Colonic mucosa (tissue), 4 donors: ENCODE measurements around the gene CD79B. TPM values are rescaled to one million over a fixed set of nuclear protein-coding genes. Genes with fewer than 3 reads are reported as not detected.
A peak's percentile ranks its signal among the peaks of the same experiment; 100 is the strongest.

Source experiments
- DNase-seq: peaks from one replicate; pipeline ENCODE4 v3.0.0-alpha.2; 2020
- H3K27ac ChIP-seq: fragments of 200-600 bp; one replicate; pipeline ENCODE4 v1.8.0; 2021
- H3K27me3 ChIP-seq: fragments of 200-600 bp; one replicate; pipeline ENCODE4 v1.8.0; 2021
- H3K36me3 ChIP-seq: fragments of 200-600 bp; one replicate; pipeline ENCODE4 v1.8.0; 2021
- H3K4me1 ChIP-seq: fragments of 200-600 bp; one replicate; pipeline ENCODE4 v1.8.0; 2021; ENCODE audit warnings: mild to moderate bottlenecking
- H3K4me3 ChIP-seq: fragments of 200-600 bp; one replicate; pipeline ENCODE4 v1.8.0; 2021
- H3K9ac ChIP-seq, 2 donors: one replicate each; pipeline ENCODE4 v1.7.0; 2013; ENCODE audit warnings: control low read depth in 2 of 2, low read depth in 2 of 2, low read length in 2 of 2
- H3K9me3 ChIP-seq: fragments of 200-600 bp; one replicate; pipeline ENCODE4 v1.8.0; 2021
- intact Hi-C: fragments of 100-400 bp; cut with DNase I; formaldehyde crosslinking; loops from one replicate; pipeline ENCODE4 v1.14.1; 2022
- total RNA-seq, 2 donors: library from RNA; stranded (reverse); fragmentation: NEBNext Ultra II Directional in 1 of 2; extraction: Animal tissue kit (Norgen Biotek cat#: 25700) in 1 of 2; gene quantifications; one replicate each; pipeline ENCODE4 v1.2.1, GENCODE V29; 2021
- TF ChIP-seq, protein P1 (sequence below): fragments of 200-600 bp; IDR thresholded peaks from one replicate; pipeline ENCODE4 v1.8.0; 2022; ENCODE audit warnings: antibody characterized with exemption, mild to moderate bottlenecking
- donor health status: healthy.
- donor health status: DM: no; HTN: no; CAD: no.
- donor health status: DM: no; HTN: no; CAD: no.

The CD79B gene
- total RNA-seq, 2 donors from 2014 or later: 1.5 to 1.7 TPM

DNA sequence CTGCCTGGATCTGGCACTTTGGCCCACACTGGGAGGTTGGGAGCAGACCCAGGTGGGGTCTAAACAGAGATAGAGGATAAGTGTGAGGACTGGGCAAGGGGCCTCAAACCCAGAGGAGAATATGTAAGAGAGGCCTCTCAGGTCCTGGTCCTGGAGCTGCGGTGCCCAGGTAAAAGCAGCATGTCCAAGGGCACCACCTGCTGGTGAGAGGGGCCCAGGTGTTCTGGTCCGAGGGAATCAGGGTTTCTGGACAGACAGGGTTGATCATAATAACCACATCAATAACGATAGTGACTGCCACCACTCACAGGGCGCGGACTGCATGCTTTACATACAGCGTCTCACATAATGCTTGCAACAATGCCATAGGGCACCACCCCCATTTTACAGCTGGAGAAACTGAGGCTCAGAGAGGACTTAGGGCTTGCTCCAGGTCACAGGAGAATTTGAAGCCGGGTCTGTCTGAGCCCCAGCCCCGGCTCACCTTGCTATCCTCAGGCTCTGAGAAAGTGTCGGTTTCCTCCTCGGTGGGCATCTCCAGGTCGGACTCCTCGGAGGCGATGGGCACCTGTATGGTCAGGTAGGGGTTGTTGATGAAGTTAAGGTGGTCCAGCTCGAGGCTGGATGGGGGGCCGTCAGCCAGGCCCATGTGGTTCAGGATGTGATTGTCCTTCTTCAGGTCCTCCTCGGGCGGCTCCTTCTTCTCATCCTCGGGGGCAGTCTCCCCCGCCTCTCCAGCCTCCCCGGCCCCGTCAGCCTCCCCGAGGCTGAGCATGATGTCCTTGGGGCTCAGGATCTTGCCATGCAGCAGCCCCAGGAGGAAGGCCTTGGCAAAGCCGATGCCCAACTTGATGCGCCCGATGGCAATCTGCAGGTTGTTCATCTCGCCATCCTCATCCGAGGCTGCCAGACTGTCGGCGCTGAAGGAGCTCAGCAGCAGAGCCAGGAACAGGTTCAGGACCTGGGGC lies 19.1 kb upstream of the CD79B start:
- TF ChIP-seq, protein P1, sequence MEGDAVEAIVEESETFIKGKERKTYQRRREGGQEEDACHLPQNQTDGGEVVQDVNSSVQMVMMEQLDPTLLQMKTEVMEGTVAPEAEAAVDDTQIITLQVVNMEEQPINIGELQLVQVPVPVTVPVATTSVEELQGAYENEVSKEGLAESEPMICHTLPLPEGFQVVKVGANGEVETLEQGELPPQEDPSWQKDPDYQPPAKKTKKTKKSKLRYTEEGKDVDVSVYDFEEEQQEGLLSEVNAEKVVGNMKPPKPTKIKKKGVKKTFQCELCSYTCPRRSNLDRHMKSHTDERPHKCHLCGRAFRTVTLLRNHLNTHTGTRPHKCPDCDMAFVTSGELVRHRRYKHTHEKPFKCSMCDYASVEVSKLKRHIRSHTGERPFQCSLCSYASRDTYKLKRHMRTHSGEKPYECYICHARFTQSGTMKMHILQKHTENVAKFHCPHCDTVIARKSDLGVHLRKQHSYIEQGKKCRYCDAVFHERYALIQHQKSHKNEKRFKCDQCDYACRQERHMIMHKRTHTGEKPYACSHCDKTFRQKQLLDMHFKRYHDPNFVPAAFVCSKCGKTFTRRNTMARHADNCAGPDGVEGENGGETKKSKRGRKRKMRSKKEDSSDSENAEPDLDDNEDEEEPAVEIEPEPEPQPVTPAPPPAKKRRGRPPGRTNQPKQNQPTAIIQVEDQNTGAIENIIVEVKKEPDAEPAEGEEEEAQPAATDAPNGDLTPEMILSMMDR: peak; percentile 51
- H3K9me3 ChIP-seq: no peaks in the 10 kb centered on the region
- H3K27ac ChIP-seq: no peak overlapping the region
- no peaks in the 10 kb centered on the region for H3K4me1 ChIP-seq
- no peak overlapping the region for H3K4me3 ChIP-seq
- no peak overlapping the region for H3K9ac ChIP-seq
- H3K36me3 ChIP-seq: no peaks in the 10 kb centered on the region
- no peaks in the 10 kb centered on the region for H3K27me3 ChIP-seq
- intact Hi-C loops: no loop called here
- DNase-seq: peak; percentile 68

DNA sequence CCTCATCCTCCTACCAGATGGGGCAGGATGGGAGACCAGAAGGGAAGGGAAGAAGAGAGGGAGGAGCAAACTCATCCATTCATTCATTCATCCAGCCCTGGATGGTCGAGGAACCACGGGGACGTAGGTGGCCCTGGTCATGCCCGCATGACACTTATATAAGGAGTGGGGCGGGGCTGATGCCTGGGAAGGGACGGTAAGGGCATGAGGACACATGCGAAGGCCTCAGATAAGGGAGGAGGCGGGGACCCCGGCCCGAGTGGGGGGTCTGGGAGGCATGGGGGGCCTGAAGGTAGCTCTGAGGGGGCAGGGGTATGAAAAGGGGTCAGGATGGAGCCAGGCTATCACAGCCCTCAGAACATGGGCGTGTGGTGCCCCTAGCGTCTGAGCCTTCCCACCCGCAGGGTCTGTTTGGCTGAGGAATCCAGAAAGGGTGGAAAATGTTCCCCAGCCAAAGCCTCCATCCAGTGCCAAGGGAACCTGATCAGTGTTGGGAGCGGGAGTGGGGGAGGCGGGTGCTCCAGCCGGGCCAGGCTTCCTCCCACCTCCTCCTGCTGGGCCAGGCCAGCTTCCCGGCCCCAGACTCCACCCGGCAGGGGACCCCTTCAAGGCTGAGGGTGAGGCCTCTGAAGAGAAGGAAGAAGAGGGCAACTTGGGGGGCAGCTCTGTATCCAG lies 17.6 kb upstream of the CD79B start:
- Histone ChIP-seq H3K27me3 (no peaks in the 10 kb centered on the region), H3K36me3 (no peaks in the 10 kb centered on the region), H3K9me3 (no peaks in the 10 kb centered on the region), H3K4me3 (no peak overlapping the region), H3K27ac (no peak overlapping the region), H3K9ac (no peak overlapping the region), H3K4me1 (no peaks in the 10 kb centered on the region)
- intact Hi-C loops: no loop called here
- no peak for DNase-seq
- TF ChIP-seq, protein P1: no peak

DNA sequence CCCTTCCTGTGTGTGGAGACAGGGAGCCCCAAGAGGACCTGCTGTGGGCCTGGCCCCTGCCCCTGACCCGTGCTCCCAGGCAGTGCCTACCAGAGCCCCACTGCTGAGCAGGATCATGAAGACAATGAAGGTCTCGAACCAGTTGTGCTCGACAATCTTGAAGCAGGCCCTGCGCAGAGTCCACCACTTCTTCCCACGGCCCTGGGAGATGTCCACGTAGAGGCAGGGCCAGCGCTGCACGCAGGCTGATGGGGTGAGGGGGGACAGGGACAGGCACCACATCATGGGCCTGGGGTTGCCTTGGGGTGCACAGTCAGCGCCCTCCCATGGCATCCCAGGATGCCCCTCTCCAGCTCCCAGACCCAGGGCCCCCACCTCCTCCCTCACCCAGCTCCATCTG lies 16.4 kb upstream of the CD79B start:
- Histone ChIP-seq H3K4me1 (no peaks in the 10 kb centered on the region), H3K9ac (no peak overlapping the region), H3K4me3 (no peak overlapping the region), H3K27ac (no peak overlapping the region), H3K9me3 (no peaks in the 10 kb centered on the region), H3K27me3 (no peaks in the 10 kb centered on the region), H3K36me3 (no peaks in the 10 kb centered on the region)
- TF ChIP-seq, protein P1: no peak
- DNase-seq: no peak
- intact Hi-C loops: no loop called here

DNA sequence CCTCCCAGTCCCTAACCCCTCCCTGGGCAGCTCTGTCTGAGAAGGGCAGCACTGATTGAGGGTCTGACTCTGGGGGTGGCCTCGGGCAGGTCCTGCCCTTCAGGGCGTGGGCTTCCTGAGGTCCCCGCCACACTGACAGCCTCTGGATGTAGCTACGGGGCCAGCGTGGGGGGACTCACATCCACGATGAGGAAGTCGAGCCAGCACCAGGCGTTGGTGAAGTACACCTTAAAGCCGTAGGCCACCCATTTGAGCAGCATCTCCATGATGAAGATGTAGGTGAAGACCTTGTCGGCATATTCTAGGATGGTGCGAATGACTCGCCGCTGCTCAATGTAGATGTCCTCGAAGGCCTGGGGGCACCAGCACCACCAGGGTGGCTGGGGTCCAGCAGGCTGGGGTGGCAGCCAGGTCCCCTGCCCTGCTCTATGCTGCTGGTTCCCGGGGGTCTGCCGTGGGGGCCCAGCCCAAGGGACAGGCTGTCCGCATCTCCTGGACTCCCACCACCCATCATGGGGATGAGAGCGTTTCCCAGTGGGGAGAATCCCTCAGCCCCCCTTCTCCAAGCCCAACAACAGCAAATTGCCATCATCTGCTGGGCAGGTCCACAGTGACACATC lies 15.7 kb upstream of the CD79B start:
- no peak for DNase-seq
- Histone ChIP-seq H3K27ac (no peak overlapping the region), H3K27me3 (no peaks in the 10 kb centered on the region), H3K9ac (no peak overlapping the region), H3K36me3 (no peaks in the 10 kb centered on the region), H3K4me3 (no peak overlapping the region), H3K4me1 (no peaks in the 10 kb centered on the region), H3K9me3 (no peaks in the 10 kb centered on the region)
- intact Hi-C loops: no loop called here
- TF ChIP-seq, protein P1: no peak

DNA sequence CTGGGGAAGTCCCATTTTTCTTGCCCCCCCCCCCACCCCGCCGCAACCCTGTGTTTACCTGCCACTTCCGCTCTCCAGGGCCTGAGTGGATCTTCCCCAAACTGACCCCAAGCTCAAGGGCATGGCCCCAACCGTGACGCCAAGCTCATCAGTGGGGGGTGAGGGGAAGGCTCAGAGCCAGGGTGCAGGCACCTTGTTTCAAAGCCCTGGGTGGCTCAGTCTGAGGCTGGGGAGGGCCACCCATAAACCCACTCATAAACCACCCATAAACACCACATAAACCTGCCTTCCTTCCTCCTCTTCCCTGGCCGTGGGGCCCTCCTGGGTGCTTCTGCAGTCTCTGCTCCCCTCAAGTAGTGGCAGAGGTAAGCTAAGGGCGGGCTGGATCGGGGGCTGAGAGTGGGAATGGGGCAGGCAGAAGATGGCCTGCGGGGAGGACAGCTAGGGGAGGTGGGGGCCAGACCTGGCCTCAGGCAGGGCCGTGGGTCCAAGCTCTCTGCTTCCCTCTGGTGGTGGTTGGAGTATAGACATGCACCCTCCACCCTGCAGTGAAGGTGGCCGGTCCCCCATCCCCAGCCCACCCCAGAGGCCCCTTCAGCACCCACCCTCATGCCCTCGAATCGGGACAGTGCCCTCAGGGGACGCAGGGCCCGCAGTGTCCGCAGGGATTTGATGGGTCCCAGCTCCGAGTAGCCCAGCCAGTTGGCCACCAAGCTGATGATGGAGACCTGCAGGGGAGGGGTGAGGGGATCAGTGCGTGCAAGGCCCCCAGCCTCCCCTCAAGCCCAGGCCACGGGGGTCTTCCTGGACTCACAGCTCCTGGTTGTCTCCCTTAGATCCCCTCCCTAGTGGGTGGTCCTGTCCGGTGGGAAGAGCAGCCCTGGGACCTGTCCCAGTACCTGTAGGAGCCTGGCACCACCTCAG lies 14.6 kb upstream of the CD79B start:
- TF ChIP-seq, protein P1: peak; percentile 64
- H3K36me3 ChIP-seq: no peaks in the 10 kb centered on the region
- H3K4me1 ChIP-seq: no peaks in the 10 kb centered on the region
- H3K4me3 ChIP-seq: no peak overlapping the region
- H3K27ac ChIP-seq: no peak overlapping the region
- peak; percentile 57 for DNase-seq
- H3K9ac ChIP-seq: no peak overlapping the region
- intact Hi-C loops: no loop called here
- no peaks in the 10 kb centered on the region for H3K9me3 ChIP-seq
- H3K27me3 ChIP-seq: no peaks in the 10 kb centered on the region
